ENCODE measurements around the gene KNCN.
A peak's percentile ranks its signal among the peaks of the same experiment; 100 is the strongest.

The KNCN gene

GRCh38 chr1:46539972-46540371 is 11.5 kb downstream of the KNCN start:
- Mint-ChIP-seq H3K27me3 (ENCODE audit: low read depth, poor library complexity) (peaks cover 95% of the 10 kb centered on the region), H3K4me1 (peaks cover 10% of the 10 kb centered on the region), H3K27ac (no peak overlapping the region), H3K9me3 (peaks cover 24% of the 10 kb centered on the region), H3K4me3 (no peak overlapping the region), H3K36me3 (ENCODE audit: low read depth) (no peaks in the 10 kb centered on the region)
- TF ChIP-seq CTCF (IDR thresholded peaks at IDR 0.05) = no peak
- DNase-seq = no peak

- TF ChIP-seq CTCF (IDR thresholded peaks at IDR 0.05) = no peak
- Mint-ChIP-seq H3K36me3 (ENCODE audit: low read depth) (no peaks in the 10 kb centered on the region), H3K4me3 (no peak overlapping the region), H3K9me3 (peaks cover 27% of the 10 kb centered on the region), H3K27me3 (ENCODE audit: low read depth, poor library complexity) (peaks cover 93% of the 10 kb centered on the region), H3K4me1 (peaks cover 5% of the 10 kb centered on the region), H3K27ac (no peak overlapping the region)
- no peak for DNase-seq
These were observed 13.3 kb downstream of the KNCN start for GRCh38 chr1:46538147-46538546.

GRCh38 chr1:46537651-46538050 is 13.8 kb downstream of the KNCN start:
- Mint-ChIP-seq H3K4me1 (peaks cover 5% of the 10 kb centered on the region), H3K27ac (no peak overlapping the region), H3K9me3 (peaks cover 27% of the 10 kb centered on the region), H3K36me3 (ENCODE audit: low read depth) (no peaks in the 10 kb centered on the region), H3K27me3 (ENCODE audit: low read depth, poor library complexity) (peaks cover 89% of the 10 kb centered on the region), H3K4me3 (no peak overlapping the region)
- no peak for TF ChIP-seq CTCF (IDR thresholded peaks at IDR 0.05)
- DNase-seq = no peak

GRCh38 chr1:46536527-46536926 is 14.9 kb downstream of the KNCN start:
- H3K27ac Mint-ChIP-seq = no peak overlapping the region
- H3K27me3 Mint-ChIP-seq (ENCODE audit: low read depth, poor library complexity) = peaks cover 89% of the 10 kb centered on the region
- no peak overlapping the region for H3K4me3 Mint-ChIP-seq
- H3K9me3 Mint-ChIP-seq = peaks cover 27% of the 10 kb centered on the region
- DNase-seq = no peak
- no peaks in the 10 kb centered on the region for H3K36me3 Mint-ChIP-seq (ENCODE audit: low read depth)
- no peak for TF ChIP-seq CTCF (IDR thresholded peaks at IDR 0.05)
- H3K4me1 Mint-ChIP-seq = peaks cover 5% of the 10 kb centered on the region

- no peak overlapping the region for H3K27ac Mint-ChIP-seq
- peaks cover 27% of the 10 kb centered on the region for H3K9me3 Mint-ChIP-seq
- peak; percentile 37 for TF ChIP-seq CTCF (IDR thresholded peaks at IDR 0.05)
- DNase-seq = peak; percentile 51
- H3K27me3 Mint-ChIP-seq (ENCODE audit: low read depth, poor library complexity) = peaks cover 89% of the 10 kb centered on the region
- peaks cover 5% of the 10 kb centered on the region for H3K4me1 Mint-ChIP-seq
- H3K36me3 Mint-ChIP-seq (ENCODE audit: low read depth) = no peaks in the 10 kb centered on the region
- H3K4me3 Mint-ChIP-seq = no peak overlapping the region
These were observed 16.4 kb downstream of the KNCN start for GRCh38 chr1:46535063-46535462.

GRCh38 chr1:46533179-46533864 is 18.1 kb downstream of the KNCN start:
- H3K4me1 Mint-ChIP-seq = peaks cover 5% of the 10 kb centered on the region
- peaks cover 92% of the 10 kb centered on the region for H3K27me3 Mint-ChIP-seq (ENCODE audit: low read depth, poor library complexity)
- no peak overlapping the region for H3K27ac Mint-ChIP-seq
- TF ChIP-seq CTCF (IDR thresholded peaks at IDR 0.05) = no peak
- peaks cover 26% of the 10 kb centered on the region for H3K9me3 Mint-ChIP-seq
- no peaks in the 10 kb centered on the region for H3K36me3 Mint-ChIP-seq (ENCODE audit: low read depth)
- peak; percentile 64 for DNase-seq
- peak overlapping the region; percentile 84 for H3K4me3 Mint-ChIP-seq
